ENCODE measurements around the gene CREB5.
A peak's percentile ranks its signal among the peaks of the same experiment; 100 is the strongest.

The CREB5 gene

GRCh38 chr7:28629216-28629842 lies 217.0 kb downstream of the CREB5 start:
- H3K4me3 ChIP-seq (replicated peaks in 1 of 2; ENCODE audit: low read depth in 2 of 2, low read length in 2 of 2), result no peak overlapping the region
- no peak for TF ChIP-seq CTCF (IDR thresholded peaks at IDR 0.05; ENCODE audit: low read depth, low read length)
- peak; percentile 12 to 72 for DNase-seq (ENCODE audit: low read depth in 2 of 2)

GRCh38 chr7:28630350-28630749 lies 218.0 kb downstream of the CREB5 start:
- no peak overlapping the region for H3K4me3 ChIP-seq (replicated peaks in 1 of 2; ENCODE audit: low read depth in 2 of 2, low read length in 2 of 2)
- TF ChIP-seq CTCF (IDR thresholded peaks at IDR 0.05; ENCODE audit: low read depth, low read length), result no peak
- no peak for DNase-seq (ENCODE audit: low read depth in 2 of 2)

- TF ChIP-seq CTCF (IDR thresholded peaks at IDR 0.05; ENCODE audit: low read depth, low read length), result no peak
- no peak overlapping the region for H3K4me3 ChIP-seq (replicated peaks in 1 of 2; ENCODE audit: low read depth in 2 of 2, low read length in 2 of 2)
- no peak for DNase-seq (ENCODE audit: low read depth in 2 of 2)
Observed at GRCh38 chr7:28631995-28632394, 219.7 kb downstream of the CREB5 start.

GRCh38 chr7:28638914-28639313 lies 226.6 kb downstream of the CREB5 start:
- no peak for TF ChIP-seq CTCF (IDR thresholded peaks at IDR 0.05; ENCODE audit: low read depth, low read length)
- H3K4me3 ChIP-seq (replicated peaks in 1 of 2; ENCODE audit: low read depth in 2 of 2, low read length in 2 of 2), result no peak overlapping the region
- DNase-seq (ENCODE audit: low read depth in 2 of 2), result no peak

GRCh38 chr7:28640001-28640400 lies 227.7 kb downstream of the CREB5 start:
- no peak for DNase-seq (ENCODE audit: low read depth in 2 of 2)
- H3K4me3 ChIP-seq (replicated peaks in 1 of 2; ENCODE audit: low read depth in 2 of 2, low read length in 2 of 2), result no peak overlapping the region
- TF ChIP-seq CTCF (IDR thresholded peaks at IDR 0.05; ENCODE audit: low read depth, low read length), result no peak

- no peak for DNase-seq (ENCODE audit: low read depth in 2 of 2)
- TF ChIP-seq CTCF (IDR thresholded peaks at IDR 0.05; ENCODE audit: low read depth, low read length), result no peak
- no peak overlapping the region for H3K4me3 ChIP-seq (replicated peaks in 1 of 2; ENCODE audit: low read depth in 2 of 2, low read length in 2 of 2)
Observed at GRCh38 chr7:28641752-28642545, 229.6 kb downstream of the CREB5 start.
